Panc1 (cell line): ENCODE results near the gene ACO1.

Source experiments
- CTCF ChIP-seq: fragments of 450-650 bp; IDR thresholded peaks from 2 replicates; pipeline ENCODE4 v1.5.1; 2017; ENCODE audit warnings: mild to moderate bottlenecking
- POLR2AphosphoS5 ChIP-seq: IDR thresholded peaks from 2 replicates; pipeline ENCODE4 v1.6.1; 2012; ENCODE audit warnings: mild to moderate bottlenecking, low read depth, low read length, moderate library complexity
- REST ChIP-seq, 2 experiments: IDR thresholded peaks; 2 replicates each; pipeline ENCODE4 v1.6.1; 2011 to 2012; ENCODE audit warnings: low read depth in 2 of 2, control low read depth in 1 of 2, low read length in 1 of 2, mild to moderate bottlenecking in 1 of 2, moderate library complexity in 1 of 2; ENCODE audit not compliant: insufficient read depth in 1 of 2
- SIN3A ChIP-seq: IDR thresholded peaks from 2 replicates; pipeline ENCODE4 v1.6.1; 2012; ENCODE audit warnings: low read depth, mild to moderate bottlenecking, low read length, moderate library complexity, borderline replicate concordance; ENCODE audit not compliant: insufficient read depth

- TF ChIP-seq CTCF (peak; percentile 45), SIN3A (peak; percentile 80; the same call in 1 of the 2 replicates), POLR2AphosphoS5 (no peak), REST (IDR thresholded peaks at IDR 0.05; ENCODE audit: insufficient read depth in 1 of 2, low read depth in 2 of 2, low read length in 1 of 2) (no peak)
These were observed at the start of gene ACO1 for GRCh38 chr9:32384364-32385151.
